ENCODE data around the gene PITPNC1. TPM values are rescaled to one million over a fixed set of nuclear protein-coding genes. Genes with fewer than 3 reads are reported as not detected.

PITPNC1 gene
- total and polyA plus RNA-seq, 2 of the 13 experiments (the other 11 are each of a cell fraction or from before 2014, with no cell fraction given) = 4.1 to 5.7 TPM

DNA sequence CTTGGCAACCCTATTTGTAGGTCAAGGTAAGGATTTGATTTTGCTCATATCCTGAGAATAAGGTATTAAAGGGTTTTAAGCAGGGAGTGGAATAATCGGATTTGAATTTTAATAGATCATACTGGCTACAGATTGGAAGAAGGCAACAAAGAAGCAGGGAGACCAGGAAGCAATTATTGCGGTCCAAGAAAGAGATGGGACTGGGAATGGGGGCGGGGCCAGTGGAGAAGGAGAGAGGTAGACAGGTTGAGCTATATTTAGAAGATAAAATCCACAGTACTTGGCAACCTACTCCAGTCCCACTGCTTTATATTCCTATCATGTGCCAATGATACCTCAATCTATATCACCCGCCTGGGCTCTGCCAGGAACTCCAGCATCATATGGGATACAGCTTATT is 334.8 kb downstream of the PITPNC1 start:
- no peaks in the 10 kb centered on the region; a peak in 1 of 5 replicates for H3K27me3 ChIP-seq (ENCODE audit: control insufficient read depth in 1 of 2, insufficient read depth in 2 of 2, low read length in 2 of 2)
- intact Hi-C loops (cut with micrococcal nuclease; ENCODE audit: unreplicated experiment) = no loop called here
- ChIA-PET POLR2A (no interaction called here), CTCF (ENCODE audit: low intra/inter-chr PET ratio, low total read pairs) (no interaction called here)
- H3K4me3 ChIP-seq (replicated peaks in 1 of 3; ENCODE audit: insufficient read depth in 1 of 3, low read depth in 2 of 3, low read length in 3 of 3) = no peak overlapping the region
- H3K27ac ChIP-seq (ENCODE audit: extremely low read length, insufficient read depth, low read length) = no peak overlapping the region
- H3K4me2 ChIP-seq (ENCODE audit: low read depth, low read length) = no peak overlapping the region
- H3K4me1 ChIP-seq (ENCODE audit: insufficient read depth, low read length) = peaks cover 12% of the 10 kb centered on the region
- no peak overlapping the region for H3K9ac ChIP-seq (ENCODE audit: insufficient read depth, low read depth, low read length)
- ATAC-seq = no peak
- H2AFZ ChIP-seq (ENCODE audit: low read length) = no peak overlapping the region
- no TSS peak for BruUV-seq (replicated peaks)
- H3K79me2 ChIP-seq (ENCODE audit: insufficient read depth, low read length) = no peaks in the 10 kb centered on the region
- TF ChIP-seq MED8 (CRISPR knock-in tag; IDR thresholded peaks at IDR 0.05; ENCODE audit: insufficient replicate concordance) = no peak
- no peak for TF ChIP-seq IRF9 (CRISPR knock-in tag; IDR thresholded peaks at IDR 0.05; ENCODE audit: borderline replicate concordance)
- TF ChIP-seq HIC2 (CRISPR knock-in tag; IDR thresholded peaks at IDR 0.05; ENCODE audit: low read depth) = no peak
- no peak for TF ChIP-seq SRSF9 (IDR thresholded peaks at IDR 0.05; ENCODE audit: borderline replicate concordance, insufficient read depth, low read depth, low read length, poor library complexity, severe bottlenecking)
- no peak for TF ChIP-seq DNMT3B (CRISPR knock-in tag; conservative IDR thresholded peaks at IDR 0.05)
- TF ChIP-seq STAG1 (CRISPR knock-in tag; IDR thresholded peaks at IDR 0.05) = no peak
- TF ChIP-seq HNRNPLL (IDR thresholded peaks at IDR 0.05; ENCODE audit: low read depth, low read length, poor library complexity, severe bottlenecking) = no peak
- no peak for TF ChIP-seq HDAC6 (IDR thresholded peaks at IDR 0.05; ENCODE audit: low read depth, low read length)
- TF ChIP-seq THYN1 (CRISPR knock-in tag; IDR thresholded peaks at IDR 0.05; ENCODE audit: borderline replicate concordance, low read depth) = no peak
- TF ChIP-seq CC2D1A (CRISPR knock-in tag; IDR thresholded peaks at IDR 0.05) = no peak
- TF ChIP-seq THAP7 (CRISPR knock-in tag; IDR thresholded peaks at IDR 0.05) = no peak
- TF ChIP-seq ZNF737 (CRISPR knock-in tag; IDR thresholded peaks at IDR 0.05; ENCODE audit: borderline replicate concordance) = no peak
- no peaks in the 10 kb centered on the region for H3K9me3 ChIP-seq (ENCODE audit: low read length)
- WGBS (ENCODE audit: low lambda C conversion rate) = 34% methylated on average over 4 of the region's 4 CpGs
- H3K36me3 ChIP-seq (replicated peaks in 1 of 2; ENCODE audit: control insufficient read depth in 1 of 2, insufficient read depth in 2 of 2, low read length in 2 of 2) = no peaks in the 10 kb centered on the region
- in situ Hi-C loops (cut with HindIII; ENCODE audit: extremely low pct_ligation_motif_present, low pct_unique_long_range_greater_than_20kb) = no loop called here
- no peaks in the 10 kb centered on the region for H4K20me1 ChIP-seq (ENCODE audit: insufficient read depth, low read length)
- no peak for FAIRE-seq
- no peak for DNase-seq (ENCODE audit: low spot score)
